Eye (tissue), 1 donor: Measurements from ENCODE around the gene RIPOR2.

ENCODE experiments used
- DNase-seq: peaks from one replicate; pipeline ENCODE4 v3.0.0-alpha.2; 2015

The RIPOR2 gene

DNA sequence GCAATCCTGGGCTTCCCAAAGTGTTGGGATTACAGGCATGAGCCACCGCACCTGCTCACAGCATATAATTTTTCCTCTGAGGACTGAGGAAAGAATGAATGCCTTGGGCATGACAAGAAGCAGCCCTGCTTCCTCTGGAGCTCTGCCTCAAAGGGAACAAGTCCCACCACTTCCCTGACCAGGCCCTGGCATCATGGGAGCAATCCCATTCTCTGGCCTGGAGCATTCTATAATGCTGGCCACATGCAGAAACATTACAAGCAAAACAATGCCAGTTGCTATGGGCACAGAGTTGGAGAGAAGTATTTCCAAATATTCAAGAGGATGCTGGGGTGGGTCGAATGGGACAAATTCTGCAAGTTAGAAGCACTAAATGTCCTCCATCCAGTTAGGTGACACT lies 95.6 kb downstream of the RIPOR2 start:
- DNase-seq: no peak

DNA sequence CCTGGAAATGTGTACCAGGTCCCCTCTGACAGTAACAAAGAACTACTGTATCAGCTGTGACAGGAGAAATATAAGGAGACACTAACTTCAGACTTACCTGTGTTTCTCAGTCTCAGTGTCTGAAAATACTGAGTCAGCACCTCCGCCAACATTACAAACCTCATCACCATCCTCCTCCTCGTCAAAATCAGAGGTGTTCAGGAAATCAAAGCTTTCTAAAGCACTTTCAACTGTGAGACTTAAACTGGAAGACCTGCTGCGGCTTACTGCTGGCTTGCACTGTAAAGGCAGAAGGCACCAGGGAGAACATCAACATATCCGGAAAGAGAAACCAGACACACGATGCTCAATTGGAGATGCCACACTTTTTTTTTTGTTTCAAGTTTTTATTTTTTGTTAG lies 96.8 kb downstream of the RIPOR2 start:
- no peak for DNase-seq

DNA sequence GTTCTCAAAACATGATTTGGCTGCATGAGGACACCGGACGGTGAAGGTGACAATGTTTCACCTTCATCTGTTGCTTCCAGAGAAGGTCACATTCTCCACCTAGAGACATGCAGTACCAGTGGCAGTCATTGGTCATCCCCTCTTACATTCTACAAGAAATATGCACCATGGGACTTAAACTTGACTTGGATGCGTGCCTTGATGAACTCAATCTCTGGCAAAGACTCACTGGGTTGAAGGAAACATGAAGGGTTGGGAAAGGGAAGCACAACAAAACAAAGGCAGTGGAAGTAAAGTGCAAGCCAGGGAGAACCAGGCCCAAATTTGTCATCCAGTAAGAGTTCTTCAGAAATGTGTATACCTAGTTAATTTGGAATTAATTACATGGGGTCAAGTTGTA lies 97.7 kb downstream of the RIPOR2 start:
- no peak for DNase-seq

DNA sequence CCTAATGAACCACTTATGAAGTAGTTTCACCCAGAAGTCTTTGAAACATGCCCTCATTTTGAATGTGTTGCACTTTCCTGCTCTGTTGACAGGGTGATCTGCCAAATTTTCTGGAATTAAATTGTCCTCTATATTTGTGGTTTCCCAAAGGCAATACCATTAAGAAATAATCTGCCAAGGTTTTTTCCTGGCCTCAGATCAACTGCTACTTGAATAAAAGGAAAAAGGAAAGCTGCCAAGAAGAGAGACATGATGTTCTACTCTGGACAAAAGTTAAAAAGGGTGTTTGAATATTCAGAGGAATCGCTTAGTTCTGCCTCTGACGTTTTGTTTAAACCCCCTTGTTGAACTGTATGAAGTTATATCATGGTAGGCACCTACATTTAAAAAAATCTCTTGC lies 99.7 kb downstream of the RIPOR2 start:
- DNase-seq: peak; percentile 38

DNA sequence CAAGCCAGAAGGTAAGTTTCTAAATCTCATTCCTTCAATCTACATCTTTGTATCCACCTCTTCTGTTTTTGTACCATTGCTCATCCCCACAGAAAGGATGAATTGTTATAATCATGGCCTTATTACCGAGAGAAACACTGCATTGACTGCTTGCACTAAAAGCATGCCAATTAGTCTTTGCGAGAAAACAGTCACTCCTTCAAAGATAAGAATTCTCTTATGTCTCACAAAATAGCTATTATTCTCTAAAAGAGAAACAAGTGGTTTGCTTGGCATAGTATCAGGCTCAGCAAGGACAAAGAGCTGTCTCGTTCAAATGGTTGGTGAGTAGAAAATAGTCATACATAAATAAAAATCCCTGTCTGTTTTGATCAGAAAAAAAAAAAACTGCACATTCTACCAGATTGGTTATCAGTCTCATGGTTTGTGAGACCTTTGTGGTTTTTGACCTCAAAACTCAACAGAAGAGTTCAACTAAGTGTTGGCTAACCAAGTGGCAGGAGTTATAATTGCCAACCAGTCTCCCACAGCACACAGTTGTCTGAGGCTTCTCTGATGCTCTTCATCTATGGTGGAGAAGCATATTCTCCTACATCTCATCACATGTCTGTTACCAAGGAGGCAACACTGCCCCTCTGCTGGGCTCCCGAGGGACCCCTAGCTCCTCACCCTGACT lies 101.9 kb downstream of the RIPOR2 start:
- no peak for DNase-seq

DNA sequence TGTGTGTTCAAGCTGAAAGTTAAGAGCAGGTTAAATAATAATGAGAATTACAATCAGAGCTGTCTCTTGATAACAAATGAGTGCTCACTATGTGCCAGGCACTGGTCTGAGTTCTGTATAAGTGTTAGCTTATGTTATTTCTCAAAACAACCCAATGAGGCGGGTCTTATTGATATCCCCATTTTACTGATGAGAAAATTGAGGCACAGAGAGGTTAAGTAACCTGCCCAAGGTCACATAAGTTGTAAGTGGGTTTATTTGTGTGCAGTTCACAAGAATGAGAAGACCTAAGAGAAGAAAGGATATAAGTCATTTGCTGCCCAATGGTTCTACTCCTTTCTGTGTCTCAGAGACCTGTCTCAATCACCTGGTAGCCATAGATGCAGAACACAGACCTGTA lies 103.0 kb downstream of the RIPOR2 start:
- DNase-seq: no peak

DNA sequence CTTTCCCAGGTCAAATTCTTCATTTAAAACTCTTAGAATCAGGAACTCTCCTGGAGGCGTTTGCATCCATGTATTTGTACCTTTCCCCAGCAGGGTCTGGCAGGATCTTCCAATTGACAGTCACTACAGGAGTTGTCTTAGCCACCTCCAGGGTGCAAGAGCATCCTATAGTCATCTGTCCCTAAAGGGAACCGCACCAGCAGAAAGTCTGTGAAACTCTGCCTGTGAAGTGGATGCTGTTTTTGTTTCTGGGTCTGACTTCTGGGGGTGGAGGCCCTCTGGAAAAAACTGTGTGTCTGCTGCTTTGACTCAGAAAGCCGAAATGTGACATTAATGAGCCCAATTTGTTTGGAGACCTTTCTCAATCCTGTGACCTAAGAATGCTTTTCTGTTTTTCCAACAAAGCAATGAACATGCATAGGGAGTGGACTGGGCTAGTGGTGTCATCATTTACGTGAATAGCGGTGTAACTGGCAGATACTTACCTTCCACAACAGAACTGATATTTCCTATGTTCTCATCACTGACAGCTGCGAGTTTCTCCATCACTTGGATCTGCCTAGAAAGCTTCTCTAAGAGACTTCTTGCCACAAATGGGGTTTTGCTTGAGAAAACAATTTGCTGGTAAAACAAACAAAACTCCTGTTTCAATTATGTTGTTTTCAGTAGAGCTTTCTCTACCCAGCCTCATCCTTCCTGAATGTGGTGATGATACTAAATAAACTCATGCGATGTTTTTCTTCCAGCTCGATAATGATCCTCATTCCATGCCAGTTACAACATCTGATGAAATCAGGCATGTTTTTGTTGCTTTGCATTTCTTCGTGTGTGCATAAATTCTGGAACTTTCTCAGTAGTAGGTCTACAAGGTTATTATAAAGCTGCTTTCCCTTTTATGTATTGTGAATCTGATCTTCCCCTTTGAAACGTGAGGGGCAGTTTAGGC lies 103.7 kb downstream of the RIPOR2 start:
- DNase-seq: peak; percentile 8

DNA sequence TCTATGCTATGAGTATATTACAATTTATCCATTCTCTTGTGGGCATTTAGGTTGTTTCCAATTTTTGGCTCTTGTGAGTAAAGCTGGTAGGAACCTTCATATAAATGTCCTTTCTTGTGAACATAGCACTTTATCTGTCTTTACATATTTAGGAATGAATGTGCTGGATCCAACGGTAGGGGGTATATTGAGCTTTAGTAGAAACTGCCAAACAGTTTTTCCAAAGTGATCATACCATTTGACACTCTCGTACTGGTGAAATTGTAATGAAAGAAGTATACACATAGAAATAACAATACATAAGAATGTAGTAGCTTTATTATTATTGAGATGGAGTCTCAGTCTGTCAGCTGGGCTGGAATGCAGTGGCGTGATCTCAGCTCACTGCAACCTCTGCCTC lies 106.1 kb downstream of the RIPOR2 start:
- DNase-seq: no peak

DNA sequence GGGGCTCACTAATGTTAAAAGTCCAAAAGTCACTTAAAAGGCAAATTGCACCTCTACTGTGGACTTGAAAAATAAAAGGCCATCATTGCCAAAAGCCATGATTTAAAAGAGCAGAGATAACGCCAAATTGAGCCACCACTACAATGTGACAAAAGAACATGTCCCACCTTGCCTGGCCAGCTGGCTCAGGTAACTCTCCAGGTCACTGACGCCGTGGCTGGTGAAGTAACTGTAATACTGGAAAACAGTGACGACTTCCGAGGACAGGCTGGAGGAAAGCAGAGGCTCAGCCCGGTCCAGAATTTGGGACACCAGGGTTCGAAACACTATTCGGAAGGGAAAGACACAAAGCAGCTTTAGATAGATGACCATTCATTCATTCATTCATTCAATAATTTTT lies 107.8 kb downstream of the RIPOR2 start:
- DNase-seq: no peak

DNA sequence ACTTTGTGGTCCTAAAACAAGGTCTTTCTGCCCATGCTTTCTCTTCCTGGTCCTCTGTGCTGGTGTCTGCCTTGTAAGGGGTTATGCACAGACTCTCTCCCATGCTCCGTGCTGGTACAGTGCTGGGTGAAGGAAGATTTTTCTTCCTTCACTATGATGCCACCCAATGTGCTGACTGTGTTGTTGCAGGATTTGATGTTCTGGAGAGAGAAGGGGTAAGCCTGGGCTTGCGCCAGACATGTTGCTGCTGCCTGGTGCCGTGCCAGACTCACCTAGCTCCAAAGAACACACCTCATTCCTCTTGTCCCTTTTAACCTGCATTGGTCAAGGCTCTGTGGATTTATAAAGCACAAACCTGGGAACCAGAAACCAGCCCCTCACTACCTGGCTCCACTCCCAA lies 108.6 kb downstream of the RIPOR2 start:
- DNase-seq: no peak

DNA sequence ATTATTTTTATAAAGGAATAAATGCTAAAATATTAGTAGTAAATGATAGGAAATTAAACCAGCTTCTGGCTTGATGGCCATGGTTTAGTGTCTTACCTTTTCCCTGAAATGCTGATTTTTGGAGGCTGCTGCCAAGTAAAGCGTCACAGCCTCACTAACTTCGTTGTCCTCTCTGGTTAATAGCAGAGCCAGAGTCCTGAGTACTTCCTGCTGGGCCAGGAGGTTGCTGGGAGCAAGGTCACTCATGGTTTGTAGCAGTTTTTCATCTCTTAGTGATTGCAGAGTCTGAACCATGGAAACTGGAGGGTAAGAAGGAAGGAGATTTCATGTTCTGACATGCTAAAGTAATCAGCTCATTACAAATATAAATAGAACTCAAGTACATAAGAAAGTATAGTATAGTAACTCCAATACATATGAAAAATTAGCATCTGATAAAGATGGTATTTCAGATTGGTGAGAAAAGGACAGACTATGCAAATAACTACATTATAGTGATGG lies 110.6 kb downstream of the RIPOR2 start:
- DNase-seq: no peak

DNA sequence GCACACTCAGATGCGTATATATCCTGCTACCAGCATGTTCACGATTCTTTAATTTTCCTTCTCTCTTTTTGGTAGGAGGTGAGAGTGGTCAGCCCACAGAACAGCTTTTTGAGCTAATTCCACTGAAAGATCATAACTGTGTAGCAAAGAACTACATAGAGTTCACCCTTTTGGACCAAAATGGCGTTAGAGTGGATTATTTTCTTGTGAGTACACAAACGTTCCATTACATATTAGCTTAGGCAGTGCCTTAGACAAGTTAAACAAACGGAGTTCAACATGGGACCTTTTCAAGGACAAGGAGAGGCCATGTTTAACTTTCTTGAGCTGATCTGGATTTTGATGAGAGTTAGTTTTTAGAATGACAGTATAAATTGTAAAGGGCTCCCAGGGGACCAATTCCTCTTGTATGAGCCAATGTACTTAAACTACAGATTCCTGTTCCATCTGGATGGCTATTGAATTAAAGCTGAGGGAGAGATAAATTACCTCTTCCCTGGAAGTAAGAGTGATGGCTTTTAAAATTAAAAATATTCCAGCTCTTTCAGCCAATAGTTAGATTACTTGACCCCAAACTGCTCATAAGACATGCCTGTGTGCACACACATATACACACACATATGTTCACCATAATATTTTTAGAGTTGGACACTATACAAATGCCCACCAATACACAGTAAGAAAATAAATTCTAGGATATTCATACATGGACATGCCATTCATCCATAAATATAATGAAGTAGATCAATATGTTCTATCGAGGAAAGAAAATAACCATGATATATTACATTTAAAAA lies 111.4 kb downstream of the RIPOR2 start:
- no peak for DNase-seq

DNA sequence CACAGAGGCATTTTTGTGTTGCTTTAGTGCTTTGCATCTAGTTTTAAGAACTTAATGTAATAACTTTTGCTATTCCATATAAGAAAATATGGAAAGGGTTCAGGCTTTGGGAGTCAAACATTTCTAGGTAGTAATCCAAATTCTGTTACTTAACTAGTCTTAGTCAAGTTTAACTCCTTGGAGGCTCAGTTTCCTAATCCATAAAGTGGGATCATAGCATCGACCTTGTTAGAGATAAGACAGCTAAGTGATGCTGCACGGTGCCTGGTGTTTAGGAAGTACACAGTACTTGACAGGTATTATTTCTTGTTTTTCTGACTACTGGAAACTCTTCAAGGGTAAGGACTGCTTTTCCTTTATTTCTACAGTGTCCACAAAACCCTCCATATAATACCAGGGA lies 112.6 kb downstream of the RIPOR2 start:
- no peak for DNase-seq

DNA sequence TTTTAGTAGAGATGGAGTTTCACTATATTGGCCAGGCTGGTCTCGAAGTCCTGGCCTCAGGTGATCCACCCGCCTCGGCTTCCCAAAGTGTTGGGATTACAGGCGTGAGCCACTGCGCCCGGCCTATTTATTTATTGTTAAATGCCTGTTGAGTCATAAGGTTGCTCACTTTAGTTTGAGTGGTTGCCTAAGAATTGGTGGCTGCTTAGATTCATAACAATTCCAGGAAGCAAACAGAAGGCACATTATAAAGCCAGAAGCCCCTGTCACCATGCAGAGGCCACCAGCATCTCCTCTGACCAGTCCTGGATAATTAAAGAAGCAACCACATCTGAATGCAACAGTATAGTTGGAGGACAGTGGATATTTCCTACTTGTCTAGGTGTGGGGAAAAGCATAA lies 113.1 kb downstream of the RIPOR2 start:
- no peak for DNase-seq

DNA sequence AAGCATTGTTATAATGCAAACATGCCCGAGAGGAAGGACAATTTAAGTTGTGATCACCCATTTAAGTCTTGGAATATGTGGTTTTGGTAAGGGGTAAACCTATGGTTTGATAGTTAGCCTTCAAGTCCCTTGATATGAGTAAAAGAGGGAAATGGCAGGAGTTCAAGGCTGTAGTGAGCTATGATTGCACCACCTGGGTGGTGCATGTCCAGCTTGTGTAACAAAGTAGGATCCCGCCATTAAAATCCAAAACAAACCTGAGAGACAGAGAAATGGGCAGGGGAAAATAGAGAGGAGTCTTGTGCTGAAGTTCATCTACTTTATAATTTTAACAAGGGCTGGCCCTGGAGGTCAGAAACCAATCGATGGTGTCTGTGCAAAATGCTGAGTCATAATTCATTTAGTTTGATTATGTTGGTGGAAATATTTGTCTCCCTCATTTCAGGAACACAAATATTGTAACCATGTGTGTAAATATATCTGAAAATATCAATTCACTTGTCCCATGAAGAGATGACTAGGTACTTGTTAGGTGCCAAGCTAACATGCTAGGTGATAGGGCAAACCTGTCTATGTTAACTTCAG lies 113.8 kb downstream of the RIPOR2 start:
- DNase-seq: no peak

DNA sequence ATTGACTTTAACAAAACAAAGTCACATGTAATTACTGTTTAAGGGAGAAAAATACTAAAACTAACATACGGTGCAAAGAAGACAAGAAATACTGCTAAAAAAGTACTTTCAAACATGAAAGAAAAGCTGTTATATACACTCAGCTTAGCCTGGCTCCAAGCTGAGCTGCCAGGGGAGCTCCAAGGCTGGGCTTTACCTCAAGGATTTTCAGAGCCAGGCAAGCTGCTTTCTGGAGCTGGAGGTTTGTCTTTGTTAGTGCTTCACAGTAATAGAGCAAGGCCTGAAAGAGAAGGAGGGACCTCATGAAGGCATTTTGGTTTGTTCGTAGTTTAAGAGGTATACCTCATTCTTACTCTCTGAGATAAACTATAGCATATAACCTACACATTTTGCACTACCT lies 117.4 kb downstream of the RIPOR2 start:
- DNase-seq: no peak

DNA sequence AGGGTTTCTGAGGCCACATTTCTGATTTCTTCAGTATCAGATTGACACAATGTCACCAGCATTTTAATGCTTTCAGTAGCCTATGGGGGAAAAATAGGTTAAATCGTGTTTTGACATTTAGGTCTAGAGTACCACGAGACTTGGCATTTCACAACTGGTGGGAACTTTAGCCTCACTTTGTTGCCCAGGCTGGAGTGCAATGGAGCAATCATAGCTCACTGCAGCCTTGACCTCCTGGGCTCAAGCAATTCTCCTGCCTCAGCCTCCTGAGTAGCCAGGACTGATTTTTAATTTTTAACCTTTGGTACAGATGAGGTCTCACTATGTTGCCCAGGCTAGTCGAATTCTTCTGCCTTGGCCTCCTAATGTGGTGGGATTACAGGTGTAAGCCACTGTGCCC lies 126.0 kb downstream of the RIPOR2 start:
- no peak for DNase-seq

DNA sequence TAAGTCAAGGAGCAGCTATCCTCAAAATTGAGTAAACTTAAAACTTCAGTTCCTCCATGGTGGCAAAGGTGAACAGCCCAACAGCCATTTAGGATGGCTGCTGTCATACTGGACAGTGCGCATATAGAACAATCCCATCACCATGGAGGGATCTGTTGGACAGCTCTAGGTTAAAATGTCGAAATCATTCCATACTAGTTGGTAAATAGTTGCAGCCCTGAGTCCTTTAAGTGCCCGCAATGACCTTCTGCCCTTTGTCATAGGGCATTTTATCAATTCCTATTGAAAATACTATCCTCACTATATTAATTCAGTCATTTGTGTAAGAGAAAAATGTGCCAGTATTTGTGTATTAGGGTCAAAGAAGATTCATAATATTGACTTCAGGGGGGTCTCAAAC lies 128.2 kb downstream of the RIPOR2 start:
- no peak for DNase-seq

DNA sequence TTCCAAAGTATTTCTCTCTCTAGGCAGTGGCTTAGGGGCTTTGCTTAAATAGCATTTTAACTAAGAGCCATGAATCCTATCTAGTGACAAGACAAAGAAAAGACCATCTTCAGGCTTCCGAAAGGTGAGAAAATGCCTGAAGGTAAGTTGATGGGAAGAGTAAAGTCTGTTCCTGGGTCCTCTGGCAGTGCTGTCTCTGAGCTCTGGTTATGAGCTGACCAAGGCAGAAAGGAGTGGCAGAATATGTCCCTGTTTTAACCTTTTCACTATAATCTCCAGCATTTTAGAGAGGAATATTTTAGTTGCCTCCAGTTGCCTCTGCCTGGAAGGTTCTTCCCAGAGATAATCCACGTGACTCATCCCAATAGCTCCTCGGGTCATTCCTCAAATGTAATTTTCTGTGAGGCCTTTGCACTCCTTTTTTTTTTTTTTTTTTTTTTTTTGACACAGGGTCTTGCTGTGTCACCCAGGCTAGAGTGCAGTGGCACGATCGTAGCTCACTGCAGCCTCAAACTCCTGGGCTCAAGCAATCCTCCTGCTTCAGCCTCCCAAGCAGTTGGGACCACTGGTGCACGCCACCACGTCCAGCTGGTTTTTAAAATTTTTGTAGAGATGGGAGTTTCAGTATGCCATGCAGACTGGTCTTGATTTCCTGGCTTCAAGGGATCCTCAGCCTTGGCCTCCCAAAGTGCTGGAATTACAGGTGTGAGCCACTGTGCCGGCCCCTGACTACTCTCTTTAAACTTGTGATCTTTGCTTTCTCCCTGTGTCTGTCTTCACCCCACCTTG lies 133.3 kb downstream of the RIPOR2 start:
- DNase-seq: no peak

DNA sequence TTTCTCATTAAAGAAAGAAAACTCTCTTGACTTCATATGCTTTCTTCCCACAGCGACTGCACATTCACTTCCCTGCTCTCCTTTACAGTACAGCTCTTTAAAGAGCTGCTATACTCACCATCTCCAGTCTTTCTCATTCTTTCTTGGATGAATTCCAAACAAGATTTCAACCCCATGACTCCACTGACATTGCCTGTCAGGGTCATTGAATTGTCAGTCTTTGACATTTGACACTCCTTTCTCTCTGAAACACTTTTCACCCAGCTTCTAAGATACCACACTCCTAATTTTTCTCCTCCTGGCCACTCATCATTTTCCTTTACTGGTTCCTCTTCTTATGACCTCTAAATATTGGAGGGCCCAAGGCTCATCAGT lies 136.2 kb downstream of the RIPOR2 start:
- DNase-seq: no peak

DNA sequence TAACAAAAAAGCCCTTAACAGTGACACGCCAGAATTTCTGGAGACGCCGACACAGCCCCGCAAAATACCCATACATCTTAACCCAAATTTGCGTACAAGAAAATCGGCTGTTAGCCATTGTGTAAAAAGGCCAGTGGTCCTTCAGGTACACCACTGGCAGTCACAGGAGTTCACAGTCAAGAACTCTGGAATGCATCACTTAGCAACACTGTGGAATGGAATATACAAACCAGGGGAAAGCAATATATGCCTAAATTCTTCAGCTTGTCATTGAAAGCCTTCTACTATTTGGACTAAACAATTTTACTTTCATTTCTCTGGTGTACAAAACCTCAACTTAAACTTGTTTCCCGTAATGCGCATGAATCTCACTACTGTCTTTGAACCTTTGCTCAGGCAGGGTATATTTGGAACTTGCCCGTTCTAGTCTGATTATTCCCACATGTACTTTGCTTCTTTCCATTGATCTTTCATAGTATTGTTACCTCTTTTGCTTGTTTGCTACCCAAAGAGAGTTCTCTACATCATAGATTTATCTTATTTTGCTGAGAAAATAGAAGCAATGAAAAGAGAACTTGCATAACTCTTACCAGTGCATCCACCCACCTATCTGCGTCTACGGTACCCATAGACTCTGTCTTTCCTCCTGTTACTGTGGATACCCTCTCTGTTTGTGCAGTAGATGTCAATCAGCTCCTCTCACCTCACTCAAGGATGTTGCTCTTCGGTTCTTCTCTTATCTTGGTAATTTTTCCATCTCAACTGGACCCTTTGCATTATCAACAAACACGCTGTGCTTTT lies 136.8 kb downstream of the RIPOR2 start, which contains the start of gene ARMH2:
ARMH2 (minus strand) TSS at position 178 of the 801 bp plus-strand sequence; CDS start at position 118, 60 bp downstream.
- DNase-seq: no peak
